Rectal smooth muscle tissue (tissue), 1 donor: ENCODE data around the gene RPL34.
"Not testable (repeated sequence)": the region's sequence is repeated elsewhere in the genome, so short reads cannot be mapped to it uniquely, and the experiment has no call there.

Experiments used
- H3K27ac ChIP-seq: one replicate; pipeline ENCODE4 v1.7.0; 2013; ENCODE audit warnings: low read depth, low read length, inconsistent platforms
- H3K27me3 ChIP-seq: one replicate; pipeline ENCODE4 v1.7.0; 2013; ENCODE audit warnings: low read length; ENCODE audit not compliant: control insufficient read depth, insufficient read depth
- H3K36me3 ChIP-seq: one replicate; pipeline ENCODE4 v1.7.0; 2013; ENCODE audit warnings: low read length; ENCODE audit not compliant: control insufficient read depth, insufficient read depth
- H3K4me1 ChIP-seq: one replicate; pipeline ENCODE4 v1.7.0; 2013; ENCODE audit warnings: low read length; ENCODE audit not compliant: control insufficient read depth, insufficient read depth
- H3K4me3 ChIP-seq: one replicate; pipeline ENCODE4 v1.7.0; 2013; ENCODE audit warnings: low read length
- H3K9ac ChIP-seq: one replicate; pipeline ENCODE4 v1.7.0; 2013; ENCODE audit warnings: low read length

The RPL34 gene

DNA sequence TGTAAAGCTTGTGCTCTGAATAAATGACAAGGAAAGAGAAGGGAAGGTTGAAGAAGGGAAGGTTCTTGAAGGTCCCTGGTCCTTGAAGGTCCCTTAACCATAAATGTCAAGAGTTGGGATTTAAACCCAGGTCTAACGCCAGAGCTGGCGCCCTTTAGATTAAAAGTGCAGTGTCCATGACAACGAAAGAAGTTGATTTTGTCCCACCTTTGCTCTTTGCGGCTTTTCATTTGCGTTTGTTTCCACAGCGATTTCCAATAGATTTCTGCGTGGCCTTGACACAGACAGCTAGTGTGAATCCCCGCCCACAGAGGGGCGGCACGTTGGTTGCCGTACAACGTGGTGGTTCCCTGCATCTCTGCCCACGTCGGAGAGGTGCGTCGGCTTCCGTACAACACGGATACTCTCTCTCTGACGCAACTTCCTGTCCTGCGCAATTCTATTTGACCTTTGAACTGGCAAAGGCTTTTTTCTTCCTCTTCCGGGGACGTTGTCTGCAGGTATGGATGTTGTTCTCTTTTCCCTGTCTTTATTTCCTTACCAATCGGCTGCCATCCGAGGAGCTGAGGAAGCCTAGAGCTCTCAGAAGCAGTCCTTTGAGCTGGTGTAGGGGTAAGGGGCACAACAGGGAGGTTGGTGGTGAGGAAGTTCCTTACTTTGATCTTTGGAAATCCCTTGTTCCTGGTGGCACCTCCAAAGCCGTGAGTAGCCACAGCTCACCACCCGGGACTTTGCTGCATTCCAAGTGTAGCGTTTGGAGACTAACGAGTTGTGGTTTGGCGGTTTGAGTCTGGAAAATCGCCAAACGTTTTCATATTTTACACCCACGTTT is at the start of gene RPL34:
TSS of gene RPL34 (plus strand) at position 476 of the 832 bp plus-strand sequence. CDS start 1,384 bp downstream, outside the sequence.
- H3K4me1 ChIP-seq, result peaks cover 3% of the 10 kb centered on the region
- peak within 1 kb of the TSS; percentile 87 for H3K27ac ChIP-seq
- H3K4me3 ChIP-seq, result peak within 1 kb of the TSS; percentile 100
- H3K9ac ChIP-seq, result peak within 1 kb of the TSS; percentile 91
- peaks cover 14% of the 10 kb centered on the region for H3K36me3 ChIP-seq
- H3K27me3 ChIP-seq, result no peaks in the 10 kb centered on the region

DNA sequence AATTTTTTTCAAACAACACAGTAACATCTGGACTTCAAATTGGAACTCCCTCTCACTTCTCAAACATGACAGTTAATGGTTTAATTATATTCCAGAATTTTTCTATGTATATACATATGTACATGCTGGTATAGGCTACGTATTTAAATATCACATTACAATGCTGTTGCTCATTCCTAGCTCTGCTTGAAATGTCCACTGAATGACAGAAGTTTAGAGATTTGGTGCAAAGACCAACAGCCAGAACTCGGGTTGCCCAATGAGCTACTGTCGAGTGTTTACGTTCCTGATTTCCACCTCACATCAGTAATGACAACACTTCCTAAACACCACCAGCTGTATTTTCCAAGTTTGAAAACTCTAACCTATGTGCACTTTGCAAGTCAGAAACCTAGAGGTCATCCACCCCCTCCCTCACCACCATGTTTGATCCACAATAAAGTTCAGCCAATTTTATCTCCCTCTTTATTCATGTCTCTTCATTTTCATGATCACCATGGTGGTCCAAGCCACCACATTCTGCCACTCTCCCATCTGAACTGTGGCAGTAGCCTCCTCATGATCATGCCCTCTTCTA is 49.3 kb upstream of the RPL34 start:
- Histone ChIP-seq H3K9ac (no peak overlapping the region), H3K4me3 (no peak overlapping the region), H3K36me3 (no peaks in the 10 kb centered on the region), H3K27me3 (no peaks in the 10 kb centered on the region), H3K4me1 (no peaks in the 10 kb centered on the region), H3K27ac (no peak overlapping the region)

DNA sequence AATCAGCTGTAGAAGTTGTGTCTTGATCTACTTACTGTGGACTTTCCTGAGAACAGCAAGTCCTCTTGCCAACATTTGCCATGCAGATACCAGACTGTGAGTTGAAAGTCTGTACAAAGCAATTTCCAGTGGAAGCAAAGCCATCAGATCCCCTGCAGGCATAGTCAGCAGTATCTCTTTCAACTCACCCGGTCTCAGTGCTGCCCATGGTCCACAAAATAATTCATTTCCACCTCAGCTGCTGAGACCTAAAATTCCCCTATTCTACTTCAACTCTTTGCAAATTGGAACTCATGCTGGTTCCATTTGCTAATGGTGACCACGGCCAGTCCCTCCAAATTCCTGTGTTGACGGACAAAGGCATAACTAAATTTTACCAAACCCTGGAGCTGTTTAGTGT is 46.0 kb upstream of the RPL34 start:
- Histone ChIP-seq H3K27me3 (no peaks in the 10 kb centered on the region), H3K27ac (no peak overlapping the region), H3K36me3 (no peaks in the 10 kb centered on the region), H3K4me3 (no peak overlapping the region), H3K9ac (no peak overlapping the region), H3K4me1 (no peaks in the 10 kb centered on the region)

DNA sequence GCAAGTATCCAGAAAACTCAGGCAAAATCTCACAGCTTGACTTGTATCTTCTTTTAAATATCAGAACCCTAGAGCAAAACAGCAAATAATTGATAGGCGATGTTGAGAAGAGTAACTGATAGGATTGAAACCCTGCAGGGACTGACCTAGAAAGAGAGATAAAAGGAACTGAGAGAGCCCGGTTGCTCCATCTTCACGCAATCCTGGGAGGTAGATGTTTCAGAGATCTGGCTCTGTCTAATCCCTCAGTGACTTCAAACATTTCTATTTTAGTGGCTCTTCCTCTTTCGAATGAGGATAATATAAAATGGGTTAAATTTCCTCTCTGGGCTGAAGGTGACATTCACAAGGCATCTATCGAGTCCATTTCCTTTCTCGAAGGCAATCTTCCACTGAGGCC is 39.3 kb upstream of the RPL34 start:
- H3K9ac ChIP-seq, result no peak overlapping the region
- no peaks in the 10 kb centered on the region for H3K4me1 ChIP-seq
- no peaks in the 10 kb centered on the region for H3K27me3 ChIP-seq
- no peaks in the 10 kb centered on the region for H3K36me3 ChIP-seq
- no peak overlapping the region for H3K4me3 ChIP-seq
- no peak overlapping the region for H3K27ac ChIP-seq

DNA sequence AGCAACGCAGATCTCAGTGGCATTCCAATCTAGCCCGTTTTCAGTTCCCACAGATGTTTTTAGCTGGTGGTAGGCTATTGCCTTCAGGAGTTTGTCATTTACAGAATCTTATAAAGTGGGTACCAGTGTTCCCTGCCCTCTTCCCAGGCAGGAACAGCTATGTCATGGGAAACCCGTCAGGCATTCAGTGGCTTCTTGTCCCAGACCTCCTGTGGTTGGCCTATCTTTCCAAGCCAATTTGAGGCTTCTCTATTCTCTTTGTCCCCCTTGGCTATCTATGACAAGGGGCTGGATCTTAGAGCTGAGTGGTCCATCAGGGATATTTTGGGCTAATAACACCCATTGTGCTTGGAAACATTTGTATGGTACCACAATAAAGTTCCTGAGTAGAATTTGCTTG is 33.6 kb upstream of the RPL34 start:
- H3K27me3 ChIP-seq, result no peaks in the 10 kb centered on the region
- H3K36me3 ChIP-seq, result no peaks in the 10 kb centered on the region
- no peaks in the 10 kb centered on the region for H3K4me1 ChIP-seq
- no peak overlapping the region for H3K4me3 ChIP-seq
- no peak overlapping the region for H3K9ac ChIP-seq
- no peak overlapping the region for H3K27ac ChIP-seq

DNA sequence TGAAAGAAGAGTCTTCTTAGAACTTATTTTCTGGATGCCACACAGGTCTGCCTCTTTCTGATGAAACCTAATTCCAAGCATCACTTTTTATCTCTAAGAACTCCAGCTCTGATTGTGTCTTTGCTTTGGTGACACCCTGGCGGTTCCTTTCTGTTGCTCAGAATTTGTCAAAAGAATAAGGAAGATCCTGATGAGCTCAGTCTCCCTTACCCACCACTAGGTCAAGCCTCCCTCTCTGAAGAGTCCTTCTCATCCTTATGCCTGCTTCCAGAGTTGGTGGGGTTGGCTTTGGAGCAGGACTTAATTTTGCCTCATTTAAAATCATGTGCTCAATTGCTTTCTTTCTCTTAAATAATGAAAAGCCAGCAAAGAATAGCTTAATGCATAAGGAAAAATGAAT is 31.5 kb upstream of the RPL34 start:
- H3K27me3 ChIP-seq, result no peaks in the 10 kb centered on the region
- H3K27ac ChIP-seq, result no peak overlapping the region
- H3K36me3 ChIP-seq, result no peaks in the 10 kb centered on the region
- no peaks in the 10 kb centered on the region for H3K4me1 ChIP-seq
- no peak overlapping the region for H3K4me3 ChIP-seq
- no peak overlapping the region for H3K9ac ChIP-seq

DNA sequence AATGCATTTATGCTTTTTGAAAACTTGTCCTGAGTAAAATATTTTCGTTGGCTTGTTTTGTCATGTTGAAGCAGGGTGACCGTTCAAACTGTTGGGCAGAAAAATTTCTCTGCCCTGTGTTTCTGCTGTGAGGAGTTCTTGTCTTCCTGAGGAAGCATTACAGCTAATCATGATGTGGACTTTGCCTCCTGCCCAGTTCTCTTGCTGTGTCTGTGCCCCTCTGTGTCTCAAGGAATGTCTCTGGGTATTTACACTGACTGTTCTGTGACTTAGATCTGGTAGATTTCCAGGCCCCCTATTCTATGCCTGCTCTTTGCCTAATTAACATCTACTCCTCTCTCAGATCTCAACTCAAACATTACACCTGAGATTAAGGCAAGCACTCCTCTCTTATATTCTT is 30.4 kb upstream of the RPL34 start:
- H3K27ac ChIP-seq, result no peak overlapping the region
- no peak overlapping the region for H3K9ac ChIP-seq
- H3K27me3 ChIP-seq, result no peaks in the 10 kb centered on the region
- no peaks in the 10 kb centered on the region for H3K36me3 ChIP-seq
- H3K4me1 ChIP-seq, result no peaks in the 10 kb centered on the region
- H3K4me3 ChIP-seq, result no peak overlapping the region

DNA sequence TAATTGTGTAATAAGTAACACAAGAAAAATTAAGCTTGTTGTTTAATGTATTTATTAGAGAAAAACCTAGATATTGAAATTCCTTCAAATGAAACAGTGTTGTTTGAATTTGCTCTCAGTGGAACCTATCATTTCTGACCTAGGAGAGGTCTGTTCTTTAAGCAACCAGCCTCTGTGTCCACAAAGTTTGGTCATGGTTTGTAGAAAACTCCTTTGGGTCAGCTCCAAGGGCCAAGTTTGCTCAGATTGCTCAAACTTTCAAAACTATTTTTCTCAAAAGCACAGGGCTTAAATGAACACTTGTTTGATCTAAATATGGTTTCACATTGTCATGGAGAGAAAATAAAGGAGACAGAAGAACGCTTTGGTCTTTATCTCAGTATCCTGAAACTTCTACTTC is 29.6 kb upstream of the RPL34 start:
- Histone ChIP-seq H3K4me1 (no peaks in the 10 kb centered on the region), H3K4me3 (no peak overlapping the region), H3K27ac (no peak overlapping the region), H3K36me3 (no peaks in the 10 kb centered on the region), H3K27me3 (no peaks in the 10 kb centered on the region), H3K9ac (no peak overlapping the region)

DNA sequence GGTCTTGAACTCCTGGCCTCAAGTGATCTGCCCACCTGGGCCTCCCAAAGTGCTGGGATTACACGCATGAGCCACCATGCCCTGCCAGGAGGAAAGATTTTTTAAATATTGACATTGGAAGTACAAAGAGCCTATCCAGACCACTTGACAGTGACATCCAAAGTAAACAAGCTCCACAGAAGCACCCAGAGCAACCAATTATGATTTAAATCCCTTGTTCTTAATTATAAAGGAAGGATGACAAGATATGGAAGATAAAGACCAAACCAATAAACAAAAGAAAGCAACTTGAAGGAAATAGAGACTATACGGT is 27.7 kb upstream of the RPL34 start:
- Histone ChIP-seq H3K4me1 (no peaks in the 10 kb centered on the region), H3K27me3 (no peaks in the 10 kb centered on the region), H3K4me3 (no peak overlapping the region), H3K36me3 (no peaks in the 10 kb centered on the region), H3K9ac (no peak overlapping the region), H3K27ac (no peak overlapping the region)

DNA sequence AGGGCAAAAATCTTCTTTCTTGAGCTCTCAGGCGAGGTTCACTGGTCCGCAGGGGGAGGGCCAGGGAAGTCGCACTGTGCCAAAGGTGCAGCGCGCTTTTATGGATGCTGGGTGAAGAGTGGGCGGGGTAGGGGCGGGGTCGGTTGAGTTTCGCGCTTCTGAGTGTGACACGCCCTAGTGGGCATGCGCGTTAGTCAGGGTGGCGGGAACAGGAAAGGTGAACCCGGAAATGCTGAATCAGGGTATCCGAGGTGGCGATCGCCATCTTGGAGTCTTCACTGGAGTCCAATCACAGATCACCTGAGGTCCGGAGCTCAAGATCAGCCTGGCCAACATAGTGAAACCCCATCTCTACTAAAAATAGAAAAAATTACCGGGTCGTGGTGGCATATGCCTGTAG is 26.1 kb upstream of the RPL34 start:
- not testable (repeated sequence) for H3K9ac ChIP-seq, H3K36me3 ChIP-seq, H3K27ac ChIP-seq, H3K27me3 ChIP-seq, H3K4me1 ChIP-seq, H3K4me3 ChIP-seq

DNA sequence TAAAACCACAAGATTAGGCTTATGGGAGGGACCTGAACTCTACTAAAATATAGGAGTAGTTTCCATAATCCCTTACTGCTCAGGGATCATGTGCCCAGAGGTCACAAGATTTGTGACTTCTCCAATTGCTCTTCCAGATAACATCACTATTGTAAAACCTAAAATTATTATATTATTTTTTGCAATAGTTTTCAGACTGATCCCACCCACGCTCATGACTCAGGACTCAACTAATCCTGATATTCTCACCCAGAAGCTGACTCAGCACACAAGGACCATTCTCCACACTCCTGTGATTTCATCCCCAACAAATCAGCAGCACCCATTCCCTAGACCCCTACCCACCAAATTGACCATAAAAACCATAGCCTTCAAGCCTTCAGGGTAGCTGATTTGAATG is 24.0 kb upstream of the RPL34 start:
- H3K4me3 ChIP-seq, result no peak overlapping the region
- no peak overlapping the region for H3K9ac ChIP-seq
- H3K36me3 ChIP-seq, result no peaks in the 10 kb centered on the region
- no peaks in the 10 kb centered on the region for H3K27me3 ChIP-seq
- H3K27ac ChIP-seq, result no peak overlapping the region
- no peaks in the 10 kb centered on the region for H3K4me1 ChIP-seq

DNA sequence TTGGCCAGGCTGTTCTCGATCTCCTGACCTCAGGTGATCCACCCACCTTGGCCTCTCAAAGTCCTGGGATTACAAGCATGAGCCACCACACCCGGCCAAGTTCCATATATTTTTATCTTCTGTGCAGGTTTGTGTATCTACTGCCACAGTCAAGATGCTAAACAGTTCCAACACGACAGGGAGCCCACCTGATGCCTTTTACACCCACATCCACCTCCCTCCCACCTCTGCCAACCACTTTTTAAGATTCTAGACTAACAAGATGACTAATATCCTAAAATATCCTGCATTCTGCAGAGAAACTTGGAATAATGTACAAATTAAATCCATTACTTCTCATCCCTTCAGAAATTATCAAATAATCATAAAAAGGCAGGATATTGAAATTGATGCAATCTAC is 19.3 kb upstream of the RPL34 start:
- no peak overlapping the region for H3K4me3 ChIP-seq
- no peaks in the 10 kb centered on the region for H3K4me1 ChIP-seq
- H3K27ac ChIP-seq, result no peak overlapping the region
- no peak overlapping the region for H3K9ac ChIP-seq
- no peaks in the 10 kb centered on the region for H3K27me3 ChIP-seq
- H3K36me3 ChIP-seq, result no peaks in the 10 kb centered on the region

DNA sequence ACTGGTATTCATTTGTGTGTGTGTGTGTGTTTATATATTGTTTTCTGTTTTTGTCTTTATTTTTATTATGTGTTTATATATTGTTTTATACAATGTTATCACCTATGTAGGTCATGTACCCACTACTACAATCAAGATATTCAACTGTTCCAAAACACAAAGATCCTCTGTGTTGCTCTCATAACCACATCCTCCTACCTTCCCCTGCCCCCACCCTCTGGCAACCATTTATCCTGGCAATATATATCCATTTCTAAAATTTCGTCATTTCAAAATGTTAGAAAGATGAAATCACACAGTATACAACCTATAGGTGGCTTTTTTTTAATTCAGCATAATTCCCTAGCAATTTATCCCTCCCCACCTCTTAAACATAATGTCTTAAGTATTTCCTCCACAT is 18.8 kb upstream of the RPL34 start:
- H3K27ac ChIP-seq, result no peak overlapping the region
- no peaks in the 10 kb centered on the region for H3K27me3 ChIP-seq
- H3K4me1 ChIP-seq, result no peaks in the 10 kb centered on the region
- no peaks in the 10 kb centered on the region for H3K36me3 ChIP-seq
- no peak overlapping the region for H3K9ac ChIP-seq
- no peak overlapping the region for H3K4me3 ChIP-seq
